SH-SY5Y (cell line): Measurements from ENCODE around the gene TRABD2A.

Experiments used
- GATA2 ChIP-seq: IDR thresholded peaks from 2 replicates; pipeline ENCODE4 v1.6.1; 2011; ENCODE audit warnings: mild to moderate bottlenecking, low read depth, low read length
- GATA3 ChIP-seq: IDR thresholded peaks from 2 replicates; pipeline ENCODE4 v1.6.1; 2011; ENCODE audit warnings: low read depth, mild to moderate bottlenecking, low read length, moderate library complexity

DNA sequence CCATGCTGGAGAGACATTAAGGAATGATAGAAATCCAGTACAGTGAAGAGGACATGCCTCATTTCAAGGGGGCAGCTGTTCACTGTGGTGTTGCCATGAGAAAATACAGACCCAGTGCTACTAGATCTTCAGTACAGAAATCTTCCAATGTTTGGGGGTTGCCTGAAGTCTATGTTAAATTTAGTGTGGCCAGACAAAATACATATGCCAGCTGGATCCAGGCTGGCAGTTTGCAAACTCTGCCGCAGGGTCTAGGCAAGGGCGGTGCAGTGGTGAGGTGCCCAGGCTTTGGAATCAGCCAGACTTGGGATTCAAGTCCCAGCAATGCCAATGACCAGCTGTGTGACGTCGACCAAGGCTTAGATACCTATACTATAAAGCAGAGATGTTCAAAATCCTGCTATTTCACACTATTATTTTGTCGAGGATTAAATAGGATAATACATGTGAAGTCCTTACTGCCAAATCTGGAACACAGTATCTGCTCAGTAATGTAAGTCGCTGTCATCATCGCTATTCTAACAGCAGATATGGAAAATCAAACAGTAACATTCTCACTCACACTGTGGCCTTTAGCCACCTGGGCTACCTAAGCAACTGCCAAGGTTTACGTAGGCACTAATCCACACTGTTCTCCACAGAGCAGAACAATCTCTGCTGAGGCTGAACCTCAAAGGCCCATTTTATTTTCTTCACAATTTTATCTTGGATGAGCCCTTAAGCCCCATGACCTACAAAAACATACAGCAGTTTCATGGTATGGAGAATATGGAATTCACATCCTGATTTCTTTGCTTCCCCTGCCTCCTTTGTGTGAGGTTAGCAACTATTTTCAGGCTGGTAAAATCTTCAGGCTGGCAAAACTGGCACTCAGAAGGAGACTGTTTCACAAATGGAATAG is 18.7 kb upstream of the TRABD2A start:
- no peak for TF ChIP-seq GATA2
- TF ChIP-seq GATA3: no peak
